ENCODE measurements around the gene LGI1.

Gene LGI1

GRCh38 chr10:93804200-93804599, 46.5 kb downstream of the LGI1 start:
- no peak overlapping the region for H3K27ac ChIP-seq
- TF ChIP-seq ZFX (IDR thresholded peaks at IDR 0.05) (no peak), CTCF (conservative IDR thresholded peaks at IDR 0.05) (no peak)

GRCh38 chr10:93806903-93807302, 49.2 kb downstream of the LGI1 start:
- TF ChIP-seq CTCF (conservative IDR thresholded peaks at IDR 0.05) (no peak), ZFX (IDR thresholded peaks at IDR 0.05) (no peak)
- H3K27ac ChIP-seq: no peak overlapping the region

DNA sequence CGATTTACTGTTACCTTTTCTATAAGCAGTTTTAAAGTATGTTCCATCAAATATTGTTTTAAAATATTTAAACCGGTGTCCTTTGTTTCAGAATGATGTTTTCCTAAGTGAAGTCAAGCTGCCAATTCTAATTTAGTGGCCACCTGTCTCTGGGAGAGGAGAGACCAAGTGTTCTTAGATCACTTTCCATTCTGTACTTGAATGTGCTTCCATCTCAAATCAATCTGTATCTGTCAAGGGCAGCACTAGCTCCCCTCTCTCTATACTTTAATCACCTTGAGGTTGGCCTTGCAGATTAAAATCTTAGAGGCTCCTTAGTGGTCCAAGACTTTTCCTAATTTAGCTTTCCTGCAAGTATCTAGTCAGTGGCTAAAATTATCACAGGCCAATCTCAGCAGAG, 49.6 kb downstream of the LGI1 start:
- H3K27ac ChIP-seq: no peak overlapping the region
- no peak for TF ChIP-seq ZFX (IDR thresholded peaks at IDR 0.05)
- TF ChIP-seq CTCF (conservative IDR thresholded peaks at IDR 0.05): no peak

GRCh38 chr10:93812659-93813338, 55.1 kb downstream of the LGI1 start:
- H3K27ac ChIP-seq: no peak overlapping the region
- TF ChIP-seq ZFX (IDR thresholded peaks at IDR 0.05): no peak
- TF ChIP-seq CTCF (conservative IDR thresholded peaks at IDR 0.05): no peak

DNA sequence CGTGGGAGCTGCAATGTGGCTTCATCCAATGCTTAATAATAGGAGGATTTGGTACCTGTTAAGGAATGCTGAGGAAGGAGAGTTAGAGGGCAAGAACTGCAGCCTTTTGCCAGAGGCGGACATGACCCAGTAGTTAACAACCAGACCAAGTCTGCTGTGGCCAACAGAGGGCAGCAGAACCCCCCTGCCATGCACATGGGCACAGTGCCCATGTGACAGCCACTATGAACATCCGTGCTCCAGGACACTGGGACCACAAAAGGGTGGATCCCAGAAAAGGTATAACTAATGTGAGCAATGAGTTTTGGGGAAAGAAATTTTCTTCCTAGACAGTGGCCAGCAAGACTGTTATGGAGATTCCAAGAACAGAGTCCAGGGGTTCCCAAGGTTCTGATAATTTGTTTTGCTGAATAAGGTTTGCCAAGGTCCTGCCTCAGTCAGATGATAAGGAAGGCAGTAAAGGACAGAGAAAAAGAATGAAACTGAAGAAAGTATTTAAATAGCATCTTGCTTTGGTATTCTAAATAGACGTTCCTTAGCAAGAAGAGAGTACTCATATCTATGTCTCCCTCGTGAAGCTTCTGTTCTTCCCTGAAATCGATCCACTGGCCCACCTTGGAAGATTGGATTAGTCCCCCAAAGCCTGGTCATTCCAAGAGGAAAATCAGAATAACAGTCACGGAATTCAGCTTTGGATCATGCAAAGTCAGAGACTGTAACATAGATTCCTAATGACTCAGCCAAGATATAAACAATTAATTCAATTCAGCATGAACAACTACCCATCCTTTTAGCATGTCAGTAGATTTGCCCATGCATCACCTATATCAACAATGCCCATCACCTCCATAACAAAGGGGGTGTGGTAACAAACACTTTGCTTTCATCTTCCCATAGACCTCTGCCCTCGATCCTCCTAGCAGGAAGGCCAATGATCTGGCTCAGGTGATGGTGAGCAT, 56.0 kb downstream of the LGI1 start:
- no peak for TF ChIP-seq ZFX (IDR thresholded peaks at IDR 0.05)
- TF ChIP-seq CTCF (conservative IDR thresholded peaks at IDR 0.05): peak; percentile 76
- no peak overlapping the region for H3K27ac ChIP-seq

- TF ChIP-seq CTCF (conservative IDR thresholded peaks at IDR 0.05) (no peak), ZFX (IDR thresholded peaks at IDR 0.05) (no peak)
Measured at GRCh38 chr10:93815304-93816096, 57.8 kb downstream of the LGI1 start.

More at GRCh38 chr10:93815304-93816096, 57.8 kb downstream of the LGI1 start:
- H3K27ac ChIP-seq: no peak overlapping the region

Measured in C4-2B (cell line).